22Rv1 (cell line): ENCODE data around the gene SOWAHD.

Experiments used
- ZFX ChIP-seq: fragments of 450-650 bp; IDR thresholded peaks from 2 replicates; pipeline ENCODE4 v1.6.1; 2017; ENCODE audit warnings: antibody characterized with exemption, borderline replicate concordance
- TF ChIP-seq, protein P1 (sequence below): fragments of 450-650 bp; IDR thresholded peaks from 2 replicates; pipeline ENCODE4 v1.5.1; 2017; ENCODE audit warnings: mild to moderate bottlenecking

DNA sequence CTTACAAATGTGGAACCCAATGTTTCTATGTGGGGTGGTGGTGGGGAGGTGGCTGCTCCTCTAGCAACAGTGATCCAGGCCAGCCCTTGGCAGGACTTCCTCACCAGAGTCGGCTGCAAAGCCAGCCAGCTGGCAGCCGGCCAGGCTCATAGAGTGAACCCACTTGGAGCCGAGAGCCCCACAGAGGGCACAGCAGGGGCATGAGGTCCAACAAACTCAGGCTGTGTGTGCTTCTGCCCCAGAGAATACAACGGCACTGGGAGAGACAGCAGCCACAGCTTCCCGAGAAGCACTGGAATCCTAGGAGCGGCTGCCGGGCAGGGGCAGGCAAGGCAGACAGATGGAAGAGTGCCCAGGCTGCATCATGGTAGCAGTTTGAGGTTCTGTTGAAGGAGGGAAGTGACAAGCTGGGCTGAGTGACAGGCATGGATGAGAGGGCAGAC, 23.5 kb upstream of the SOWAHD start:
- TF ChIP-seq, protein P1, sequence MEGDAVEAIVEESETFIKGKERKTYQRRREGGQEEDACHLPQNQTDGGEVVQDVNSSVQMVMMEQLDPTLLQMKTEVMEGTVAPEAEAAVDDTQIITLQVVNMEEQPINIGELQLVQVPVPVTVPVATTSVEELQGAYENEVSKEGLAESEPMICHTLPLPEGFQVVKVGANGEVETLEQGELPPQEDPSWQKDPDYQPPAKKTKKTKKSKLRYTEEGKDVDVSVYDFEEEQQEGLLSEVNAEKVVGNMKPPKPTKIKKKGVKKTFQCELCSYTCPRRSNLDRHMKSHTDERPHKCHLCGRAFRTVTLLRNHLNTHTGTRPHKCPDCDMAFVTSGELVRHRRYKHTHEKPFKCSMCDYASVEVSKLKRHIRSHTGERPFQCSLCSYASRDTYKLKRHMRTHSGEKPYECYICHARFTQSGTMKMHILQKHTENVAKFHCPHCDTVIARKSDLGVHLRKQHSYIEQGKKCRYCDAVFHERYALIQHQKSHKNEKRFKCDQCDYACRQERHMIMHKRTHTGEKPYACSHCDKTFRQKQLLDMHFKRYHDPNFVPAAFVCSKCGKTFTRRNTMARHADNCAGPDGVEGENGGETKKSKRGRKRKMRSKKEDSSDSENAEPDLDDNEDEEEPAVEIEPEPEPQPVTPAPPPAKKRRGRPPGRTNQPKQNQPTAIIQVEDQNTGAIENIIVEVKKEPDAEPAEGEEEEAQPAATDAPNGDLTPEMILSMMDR, result no peak
- no peak for TF ChIP-seq ZFX
